CD4-positive, CD25-positive, alpha-beta regulatory T cell (primary cell): ENCODE measurements around the gene SOWAHC. TPM values are rescaled to one million over a fixed set of nuclear protein-coding genes. Genes with fewer than 3 reads are reported as not detected.

Experiments used
- polyA plus RNA-seq, 4 donors: library from polyadenylated mRNA; unstranded; fragments of 300-500 nt; fragmentation: Illumina TruSeq; gene quantifications; one replicate each; pipeline ENCODE4 v1.2.3, GENCODE V29; 2021
- total RNA-seq: library from RNA; stranded (reverse); gene quantifications from one replicate; pipeline ENCODE4 v1.2.3, GENCODE V29; 2022

The SOWAHC gene
- total and polyA plus RNA-seq, 5 donors from 2014 or later: 0.86 to 4.8 (median 1.5) TPM

Other genes with a start within 250 kb of the SOWAHC start
- gene SEPTIN10, start 398 bp upstream of the SOWAHC start, total RNA-seq: 5.6 TPM
- gene SEPTIN10, start 398 bp upstream of the SOWAHC start, polyA plus RNA-seq: 1 to 10 TPM; 1.1 to 5.4 (median 4.2) TPM
- 133 TPM for gene RGPD5, start 179.9 kb downstream of the SOWAHC start, total RNA-seq
- 1 to 10 TPM; 2.5 to 4.4 (median 3.2) TPM for gene RGPD5, start 179.9 kb downstream of the SOWAHC start, polyA plus RNA-seq